NB4 (cell line): Measurements from ENCODE around the gene EBF3.

Experiments used
- DNase-seq: peaks from one replicate; pipeline ENCODE4 v3.0.0; 2010; ENCODE audit warnings: low read depth
- H3K4me3 ChIP-seq: one replicate; pipeline ENCODE4 v1.5.1; 2011; ENCODE audit warnings: mild to moderate bottlenecking, low read depth, low read length, moderate library complexity
- MYC ChIP-seq: IDR thresholded peaks from 2 replicates; pipeline ENCODE4 v1.6.1; 2011; ENCODE audit warnings: low read depth, low read length
- POLR2A ChIP-seq: IDR thresholded peaks from 2 replicates; pipeline ENCODE4 v1.6.1; 2011; ENCODE audit warnings: mild to moderate bottlenecking; ENCODE audit not compliant: insufficient read length; ENCODE audit errors: extremely low read depth
- TF ChIP-seq, protein P1 (sequence below): IDR thresholded peaks from one replicate; pipeline ENCODE4 v1.5.1; 2012; ENCODE audit warnings: low read depth, low read length
- TF ChIP-seq, protein P2 (sequence below): IDR thresholded peaks from 2 replicates; pipeline ENCODE4 v1.6.1; 2011; ENCODE audit warnings: low read depth, low read length

The EBF3 gene

DNA sequence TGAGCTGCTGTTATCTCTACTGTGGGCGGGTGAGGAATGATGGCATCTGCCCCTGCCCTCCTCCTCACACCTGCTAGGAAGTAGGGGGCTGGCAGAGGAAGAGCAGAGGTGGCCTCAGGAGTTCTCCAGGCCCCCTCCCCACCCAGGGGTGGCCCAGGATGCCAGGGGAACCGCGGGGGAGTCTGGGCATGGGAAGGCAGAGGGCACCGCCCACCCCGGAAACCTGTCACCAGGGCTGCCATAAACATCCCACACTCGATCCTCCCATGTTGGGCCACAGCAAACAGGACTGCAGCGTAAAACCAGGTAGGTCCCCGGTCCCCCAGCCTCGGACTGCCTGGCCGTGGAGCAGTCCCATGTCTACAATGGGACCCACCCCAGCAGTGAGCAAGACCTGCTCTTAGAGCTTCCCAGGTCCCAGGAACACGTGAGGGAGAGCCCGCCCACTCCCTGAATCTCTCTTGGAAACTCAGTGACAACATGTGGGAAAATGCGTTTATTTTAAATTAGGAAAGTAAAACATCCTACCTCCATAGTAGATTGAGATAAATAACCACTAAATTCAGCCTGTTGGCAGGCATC, 23.4 kb downstream of the EBF3 start:
- H3K4me3 ChIP-seq, result no peak overlapping the region
- TF ChIP-seq MYC (no peak), POLR2A (no peak)
- TF ChIP-seq, protein P1, sequence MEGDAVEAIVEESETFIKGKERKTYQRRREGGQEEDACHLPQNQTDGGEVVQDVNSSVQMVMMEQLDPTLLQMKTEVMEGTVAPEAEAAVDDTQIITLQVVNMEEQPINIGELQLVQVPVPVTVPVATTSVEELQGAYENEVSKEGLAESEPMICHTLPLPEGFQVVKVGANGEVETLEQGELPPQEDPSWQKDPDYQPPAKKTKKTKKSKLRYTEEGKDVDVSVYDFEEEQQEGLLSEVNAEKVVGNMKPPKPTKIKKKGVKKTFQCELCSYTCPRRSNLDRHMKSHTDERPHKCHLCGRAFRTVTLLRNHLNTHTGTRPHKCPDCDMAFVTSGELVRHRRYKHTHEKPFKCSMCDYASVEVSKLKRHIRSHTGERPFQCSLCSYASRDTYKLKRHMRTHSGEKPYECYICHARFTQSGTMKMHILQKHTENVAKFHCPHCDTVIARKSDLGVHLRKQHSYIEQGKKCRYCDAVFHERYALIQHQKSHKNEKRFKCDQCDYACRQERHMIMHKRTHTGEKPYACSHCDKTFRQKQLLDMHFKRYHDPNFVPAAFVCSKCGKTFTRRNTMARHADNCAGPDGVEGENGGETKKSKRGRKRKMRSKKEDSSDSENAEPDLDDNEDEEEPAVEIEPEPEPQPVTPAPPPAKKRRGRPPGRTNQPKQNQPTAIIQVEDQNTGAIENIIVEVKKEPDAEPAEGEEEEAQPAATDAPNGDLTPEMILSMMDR, result no peak
- TF ChIP-seq, protein P2, sequence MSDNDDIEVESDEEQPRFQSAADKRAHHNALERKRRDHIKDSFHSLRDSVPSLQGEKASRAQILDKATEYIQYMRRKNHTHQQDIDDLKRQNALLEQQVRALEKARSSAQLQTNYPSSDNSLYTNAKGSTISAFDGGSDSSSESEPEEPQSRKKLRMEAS, result no peak
- no peak for DNase-seq

DNA sequence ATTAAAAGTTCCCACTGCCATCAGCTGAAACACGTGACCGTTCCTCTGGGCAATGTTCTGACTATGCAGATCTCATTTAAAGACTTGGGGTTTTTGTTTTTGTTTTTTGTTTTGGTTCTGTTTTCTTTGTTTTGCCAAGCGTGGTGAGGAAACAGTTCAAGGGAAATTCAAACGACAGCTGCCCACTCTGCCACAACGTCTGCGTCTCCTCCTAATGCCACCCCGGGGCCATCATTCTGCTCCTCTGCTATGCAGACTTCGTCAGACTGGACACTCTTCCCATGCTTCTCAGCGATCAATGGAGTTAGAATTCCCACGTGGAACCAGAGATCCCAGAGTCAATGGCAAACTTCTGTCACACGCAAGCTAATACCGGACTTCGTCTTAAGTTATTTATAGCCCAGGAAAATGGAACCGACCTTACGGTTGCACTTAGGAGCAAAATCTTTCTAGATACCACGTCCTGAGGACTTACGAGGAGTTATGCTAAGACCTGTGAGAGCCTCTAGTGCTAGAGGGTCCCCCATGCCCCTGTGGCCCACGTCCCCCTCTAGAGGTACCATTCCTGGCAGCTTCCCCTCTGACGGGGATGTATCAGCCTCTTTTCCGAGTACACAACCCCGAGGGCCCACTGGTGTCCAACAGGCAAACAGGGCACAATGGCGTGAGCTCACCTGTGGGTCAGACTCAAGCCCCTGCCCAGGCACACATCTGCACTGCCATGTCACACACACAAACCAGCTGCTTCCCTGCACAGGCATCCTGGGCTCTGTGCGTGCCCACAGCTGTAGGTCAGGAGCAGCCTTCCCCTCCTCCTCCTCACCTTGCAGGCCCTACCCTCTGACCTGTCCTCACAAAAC, 24.4 kb downstream of the EBF3 start:
- TF ChIP-seq MYC (no peak), POLR2A (no peak)
- TF ChIP-seq, protein P2, result no peak
- TF ChIP-seq, protein P1, result no peak
- no peak for DNase-seq
- H3K4me3 ChIP-seq, result no peak overlapping the region

DNA sequence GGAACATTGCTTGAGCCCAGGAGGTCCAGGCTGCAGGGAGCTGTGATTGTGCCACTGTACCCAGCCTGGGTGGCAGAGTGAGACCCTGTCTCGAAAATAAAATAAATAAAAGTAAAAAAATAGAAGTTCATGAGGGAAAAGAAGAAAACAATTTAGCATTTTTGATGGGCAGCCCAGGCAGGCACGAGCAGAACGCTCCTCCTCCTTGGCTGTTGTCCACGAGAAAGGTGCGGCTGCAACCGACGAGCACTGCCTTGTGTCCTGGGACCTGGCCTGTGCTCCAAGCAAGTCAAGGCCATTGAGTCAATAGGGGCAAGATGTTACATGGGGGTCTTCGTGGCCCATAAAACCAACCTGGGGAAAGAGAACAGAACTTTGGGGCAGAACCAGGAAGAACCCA, 25.6 kb downstream of the EBF3 start:
- no peak for DNase-seq
- TF ChIP-seq, protein P1, result no peak
- TF ChIP-seq, protein P2, result no peak
- TF ChIP-seq POLR2A, result no peak
- no peak for TF ChIP-seq MYC
- H3K4me3 ChIP-seq, result no peak overlapping the region

DNA sequence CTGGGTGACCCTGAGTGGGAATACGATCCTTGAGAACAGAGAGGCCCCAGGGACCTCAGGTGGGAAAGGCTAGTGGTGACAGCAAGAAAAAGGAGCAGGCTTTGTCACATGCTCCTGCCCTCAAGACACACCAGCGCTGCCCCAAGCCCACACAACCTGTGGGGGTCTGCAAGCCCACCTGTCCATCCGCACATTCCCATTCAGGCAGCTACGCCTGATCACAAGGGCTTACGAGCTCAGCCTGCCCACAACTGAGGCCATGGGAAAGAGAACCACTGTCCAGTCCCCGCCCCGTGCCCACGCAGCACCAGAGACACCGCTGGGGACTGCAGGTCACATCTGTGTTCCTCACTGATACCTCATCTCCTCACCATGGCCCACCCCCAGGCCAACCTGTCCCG, 26.7 kb downstream of the EBF3 start:
- no peak for DNase-seq
- no peak overlapping the region for H3K4me3 ChIP-seq
- TF ChIP-seq, protein P1, result no peak
- TF ChIP-seq, protein P2, result no peak

DNA sequence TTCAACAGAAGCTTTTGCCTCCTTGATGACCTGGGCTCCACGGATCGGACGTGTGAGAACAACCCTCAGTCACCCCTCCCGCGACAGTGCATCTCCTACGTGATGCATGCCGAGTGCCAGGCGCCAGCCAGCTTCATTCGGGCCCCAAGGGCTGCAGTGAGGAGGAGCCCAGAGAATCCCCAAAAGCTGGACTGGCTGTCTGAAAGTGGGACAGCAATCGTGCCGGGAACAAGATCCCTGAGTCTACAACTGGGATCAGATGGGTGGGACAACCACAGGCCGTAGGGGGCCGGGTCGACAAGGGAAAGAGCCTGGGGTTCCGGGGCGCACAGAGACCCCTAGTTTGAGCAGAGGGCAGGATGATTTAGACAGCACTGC, 27.2 kb downstream of the EBF3 start:
- DNase-seq, result no peak
- TF ChIP-seq POLR2A, result no peak
- TF ChIP-seq, protein P2, result no peak
- TF ChIP-seq MYC, result no peak
- TF ChIP-seq, protein P1, result no peak
- H3K4me3 ChIP-seq, result no peak overlapping the region
